ENCODE measurements around the gene COL27A1. TPM values are rescaled to one million over a fixed set of nuclear protein-coding genes. Genes with fewer than 3 reads are reported as not detected.

COL27A1 gene
- total RNA-seq, 1 donor from 2014 or later = 7.4 TPM

GRCh38 chr9:114169029-114169951 is 14.0 kb downstream of the COL27A1 start:
- no peaks in the 10 kb centered on the region for H3K4me1 Mint-ChIP-seq (ENCODE audit: low read depth)

DNA sequence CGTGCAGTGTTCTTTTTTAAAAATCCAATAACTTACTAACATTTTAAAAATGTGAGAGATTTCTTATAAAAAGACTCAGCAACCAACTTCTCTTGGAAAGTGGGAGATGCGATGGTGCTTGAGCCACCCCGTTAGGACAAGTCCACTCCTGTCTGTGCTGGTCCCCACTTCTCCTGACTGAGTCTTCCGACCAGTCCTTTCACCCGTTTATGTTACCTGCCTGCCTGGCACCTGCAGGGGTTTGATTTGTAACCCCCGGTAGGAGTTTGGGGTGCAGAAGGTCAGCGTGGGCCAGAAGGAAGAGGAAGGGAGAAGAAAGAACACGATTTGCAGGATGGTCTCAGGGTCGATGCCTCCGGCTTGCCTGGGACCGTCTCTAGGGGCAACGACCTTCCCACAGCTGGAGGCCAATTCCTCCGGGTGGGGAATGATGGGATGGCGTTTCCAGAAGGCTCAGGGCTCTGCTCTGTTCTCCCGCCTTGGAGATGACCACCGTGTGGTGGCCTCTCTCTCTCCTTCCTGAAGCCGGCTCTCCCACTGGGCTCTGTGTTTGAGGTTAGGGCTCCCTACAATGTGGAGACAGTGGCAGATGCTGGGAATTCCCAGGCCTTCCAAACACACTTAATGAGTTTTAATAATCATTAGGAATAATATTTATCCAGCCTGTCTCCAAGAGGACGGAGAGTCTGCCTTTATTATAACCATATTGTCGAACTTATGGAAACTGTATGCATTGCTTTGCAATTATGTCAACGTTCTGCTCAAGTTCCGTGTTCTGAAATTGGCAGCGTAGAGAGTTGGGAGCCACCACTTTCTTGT is 14.8 kb downstream of the COL27A1 start:
- intact Hi-C loops (cut with micrococcal nuclease) = no loop called here
- Mint-ChIP-seq H3K27ac (no peak overlapping the region), H3K36me3 (ENCODE audit: low read depth) (no peaks in the 10 kb centered on the region), H3K9me3 (no peaks in the 10 kb centered on the region), H3K27me3 (ENCODE audit: insufficient read depth) (no peaks in the 10 kb centered on the region), H3K4me1 (ENCODE audit: low read depth) (no peaks in the 10 kb centered on the region), H3K4me3 (no peak overlapping the region)
- no peak for DNase-seq (ENCODE audit: low spot score)

More at GRCh38 chr9:114169029-114169951, 14.0 kb downstream of the COL27A1 start:
- H3K36me3 Mint-ChIP-seq (ENCODE audit: low read depth) = no peaks in the 10 kb centered on the region
- intact Hi-C loops (cut with micrococcal nuclease) = no loop called here
- H3K27me3 Mint-ChIP-seq (ENCODE audit: insufficient read depth) = no peaks in the 10 kb centered on the region
- H3K27ac Mint-ChIP-seq = no peak overlapping the region
- DNase-seq (ENCODE audit: low spot score) = no peak
- no peaks in the 10 kb centered on the region for H3K9me3 Mint-ChIP-seq
- H3K4me3 Mint-ChIP-seq = no peak overlapping the region

GRCh38 chr9:114170771-114171461 is 15.6 kb downstream of the COL27A1 start:
- intact Hi-C loops (cut with micrococcal nuclease) = no loop called here
- H3K9me3 Mint-ChIP-seq = no peaks in the 10 kb centered on the region
- no peak overlapping the region for H3K4me3 Mint-ChIP-seq
- H3K27ac Mint-ChIP-seq = no peak overlapping the region
- H3K36me3 Mint-ChIP-seq (ENCODE audit: low read depth) = no peaks in the 10 kb centered on the region
- H3K4me1 Mint-ChIP-seq (ENCODE audit: low read depth) = no peaks in the 10 kb centered on the region
- no peak for DNase-seq (ENCODE audit: low spot score)
- H3K27me3 Mint-ChIP-seq (ENCODE audit: insufficient read depth) = no peaks in the 10 kb centered on the region

DNA sequence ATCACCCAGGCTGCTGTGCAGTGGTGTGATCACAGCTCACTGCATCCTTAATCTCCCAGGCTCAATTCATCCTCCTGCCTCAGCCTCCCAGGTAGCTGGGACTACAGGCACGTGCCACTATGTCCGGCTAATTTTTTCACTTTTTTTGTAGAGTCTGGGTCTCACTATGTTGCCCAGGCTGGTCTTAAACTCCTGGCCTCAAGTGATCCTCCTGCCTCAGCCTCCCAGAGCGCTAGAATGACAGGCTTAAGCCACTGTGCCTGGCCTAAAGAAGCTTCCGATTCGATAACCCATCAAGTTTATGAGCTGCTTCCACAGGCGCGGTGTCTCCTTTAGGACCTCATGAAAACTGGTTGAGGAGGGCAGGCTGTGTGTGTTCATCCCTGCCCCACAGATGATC is 16.2 kb downstream of the COL27A1 start:
- Mint-ChIP-seq H3K9me3 (no peaks in the 10 kb centered on the region), H3K27me3 (ENCODE audit: insufficient read depth) (no peaks in the 10 kb centered on the region)

DNA sequence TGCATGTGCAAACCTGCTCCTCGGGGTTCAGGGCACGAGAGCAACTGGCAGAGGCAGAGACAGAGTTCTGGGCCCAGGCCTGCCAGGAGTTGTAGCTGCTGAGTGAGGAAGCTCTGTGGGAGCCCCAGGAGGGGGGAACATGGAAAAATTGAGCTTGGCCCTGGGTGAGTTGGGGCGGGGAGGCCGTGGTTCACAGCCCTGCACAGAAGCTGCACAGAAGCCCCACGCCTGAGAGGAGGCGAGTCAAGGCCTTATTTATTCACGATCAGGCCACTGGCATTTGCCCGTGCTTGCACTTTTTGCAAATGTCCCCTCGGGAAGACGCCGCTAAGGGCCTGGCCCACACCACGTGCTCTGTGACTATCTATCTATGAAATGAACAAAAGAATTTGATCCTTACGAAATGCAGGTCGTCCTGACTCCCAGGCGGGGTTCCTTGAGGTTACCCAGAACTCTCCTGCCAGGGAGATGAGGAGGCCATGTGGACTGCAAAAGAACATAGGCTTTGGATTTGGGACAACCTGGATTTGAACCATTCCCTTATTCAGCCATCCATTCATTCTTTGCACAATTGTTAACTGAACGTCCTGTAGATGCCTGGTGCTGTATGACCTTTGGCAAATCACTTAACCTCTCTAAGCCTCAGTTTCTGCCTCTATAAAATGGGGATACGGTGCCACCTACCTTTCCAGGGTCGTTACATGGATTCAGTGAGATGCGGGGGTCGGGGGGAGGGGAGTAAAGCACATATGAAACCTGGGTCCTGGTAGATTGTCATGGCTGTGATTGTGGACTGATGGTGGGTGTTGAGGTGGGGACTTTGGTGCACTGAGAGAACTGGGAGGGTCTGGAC is 17.9 kb downstream of the COL27A1 start:
- intact Hi-C loops (cut with micrococcal nuclease) = no loop called here
- H3K27me3 Mint-ChIP-seq (ENCODE audit: insufficient read depth) = no peaks in the 10 kb centered on the region

More for the DNA sequence above, 16.2 kb downstream of the COL27A1 start:
- no peak overlapping the region for H3K4me3 Mint-ChIP-seq
- no peaks in the 10 kb centered on the region for H3K4me1 Mint-ChIP-seq (ENCODE audit: low read depth)
- intact Hi-C loops (cut with micrococcal nuclease) = no loop called here
- H3K27ac Mint-ChIP-seq = no peak overlapping the region
- DNase-seq (ENCODE audit: low spot score) = no peak
- H3K36me3 Mint-ChIP-seq (ENCODE audit: low read depth) = no peaks in the 10 kb centered on the region

DNA sequence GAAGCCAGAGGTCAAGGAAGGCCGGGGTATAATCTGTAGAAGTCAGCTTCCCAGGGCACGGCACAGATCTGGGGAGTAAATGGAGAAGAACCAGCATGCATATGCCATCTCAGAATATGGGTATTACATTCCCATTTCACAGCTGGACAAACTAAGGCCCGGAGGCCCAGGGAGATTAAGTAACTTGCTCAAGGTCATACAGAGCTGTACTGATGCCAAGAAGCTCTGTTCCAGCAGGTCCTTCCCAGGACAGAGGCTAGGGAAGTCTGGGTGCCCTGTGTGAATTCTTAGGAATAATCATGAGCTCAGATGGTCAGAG is 19.2 kb downstream of the COL27A1 start:
- H3K27me3 Mint-ChIP-seq (ENCODE audit: insufficient read depth) = no peaks in the 10 kb centered on the region
- no peaks in the 10 kb centered on the region for H3K4me1 Mint-ChIP-seq (ENCODE audit: low read depth)
- intact Hi-C loops (cut with micrococcal nuclease) = no loop called here
- H3K9me3 Mint-ChIP-seq = no peaks in the 10 kb centered on the region
- H3K36me3 Mint-ChIP-seq (ENCODE audit: low read depth) = no peaks in the 10 kb centered on the region
- H3K27ac Mint-ChIP-seq = no peak overlapping the region
- no peak overlapping the region for H3K4me3 Mint-ChIP-seq
- no peak for DNase-seq (ENCODE audit: low spot score)

More for the DNA sequence above, 17.9 kb downstream of the COL27A1 start:
- H3K27ac Mint-ChIP-seq = no peak overlapping the region
- no peaks in the 10 kb centered on the region for H3K9me3 Mint-ChIP-seq
- DNase-seq (ENCODE audit: low spot score) = no peak
- no peak overlapping the region for H3K4me3 Mint-ChIP-seq
- H3K36me3 Mint-ChIP-seq (ENCODE audit: low read depth) = no peaks in the 10 kb centered on the region
- no peaks in the 10 kb centered on the region for H3K4me1 Mint-ChIP-seq (ENCODE audit: low read depth)

DNA sequence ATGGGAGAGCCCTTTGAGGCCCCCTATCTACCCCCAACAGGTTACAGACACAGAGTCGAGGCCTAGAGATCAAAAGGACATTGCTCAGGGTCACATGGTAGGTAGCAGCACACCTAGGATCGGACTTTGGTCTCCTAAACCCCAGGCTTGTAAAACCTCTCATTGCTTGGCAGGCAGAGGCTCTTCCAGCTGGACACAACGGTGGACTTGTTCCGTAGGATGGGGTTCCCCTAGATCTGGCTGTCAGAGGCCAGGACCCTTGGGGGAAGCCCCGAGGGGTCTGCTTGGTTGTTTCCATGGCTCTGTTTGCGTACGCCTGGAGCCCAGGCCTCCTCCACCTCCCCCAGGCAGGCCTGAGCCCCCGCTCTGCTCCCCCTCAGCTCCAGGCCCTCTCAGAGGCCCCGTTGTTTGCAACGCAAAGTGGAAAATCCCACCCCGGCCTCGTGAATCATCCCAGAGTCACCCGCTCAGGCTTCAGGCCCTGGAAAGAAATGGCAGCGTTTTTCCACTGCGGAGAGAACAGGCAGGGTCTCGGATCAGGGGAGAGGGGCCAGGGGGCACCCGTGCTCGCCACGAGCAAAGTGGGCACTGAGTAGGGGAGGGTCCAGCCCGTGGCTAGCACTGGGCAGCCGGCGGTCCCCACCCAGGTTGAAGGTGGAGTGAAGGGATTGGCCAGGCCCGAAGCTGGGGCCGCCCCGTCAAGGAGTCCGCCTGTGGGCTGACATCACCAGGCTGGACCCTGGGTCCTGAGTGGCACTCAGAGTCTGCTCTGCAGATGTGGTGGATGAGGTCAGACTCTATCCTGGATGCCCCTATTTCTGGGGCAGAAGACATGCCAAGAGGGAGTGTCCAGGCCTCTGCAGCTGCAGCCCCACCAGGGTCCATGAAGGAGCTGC is 19.8 kb downstream of the COL27A1 start:
- DNase-seq (ENCODE audit: low spot score) = no peak
- no peak overlapping the region for H3K27ac Mint-ChIP-seq
- intact Hi-C loops (cut with micrococcal nuclease) = no loop called here

DNA sequence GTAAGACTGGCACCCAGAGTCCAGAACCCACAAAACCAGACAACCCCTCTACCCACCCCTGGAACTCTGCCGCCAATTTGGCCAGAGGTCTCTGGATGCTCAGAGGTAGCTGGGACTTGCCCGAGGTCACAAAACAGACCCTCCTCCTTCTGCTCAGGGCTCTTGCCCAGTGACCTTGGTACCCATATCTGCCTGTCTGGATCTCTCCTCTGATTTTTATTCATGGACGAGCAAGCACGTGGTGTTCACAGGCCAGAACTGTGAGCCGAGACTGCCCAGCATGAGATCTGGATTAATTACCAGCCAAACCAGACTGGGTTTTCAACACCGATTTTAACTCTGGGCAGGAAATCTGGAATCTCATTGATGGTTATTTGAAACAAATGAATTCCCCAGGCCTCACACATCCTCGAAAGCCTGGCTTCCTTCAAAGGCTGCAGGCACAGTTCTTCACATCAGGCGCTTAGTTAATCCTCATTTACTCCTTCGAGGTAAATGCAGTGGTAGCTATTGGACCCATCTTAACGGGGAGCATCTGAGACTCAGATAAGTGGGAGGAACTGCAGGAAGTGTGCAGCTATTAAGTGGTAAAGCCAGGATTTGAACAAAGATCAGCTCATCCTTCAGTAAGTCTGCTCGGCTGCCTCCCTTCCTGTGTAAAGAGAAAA is 21.4 kb downstream of the COL27A1 start:
- Mint-ChIP-seq H3K4me1 (ENCODE audit: low read depth) (no peaks in the 10 kb centered on the region), H3K9me3 (no peaks in the 10 kb centered on the region), H3K36me3 (ENCODE audit: low read depth) (no peaks in the 10 kb centered on the region)

More for the DNA sequence above, 19.8 kb downstream of the COL27A1 start:
- Mint-ChIP-seq H3K4me3 (no peak overlapping the region), H3K27me3 (ENCODE audit: insufficient read depth) (no peaks in the 10 kb centered on the region), H3K36me3 (ENCODE audit: low read depth) (no peaks in the 10 kb centered on the region), H3K9me3 (no peaks in the 10 kb centered on the region), H3K4me1 (ENCODE audit: low read depth) (no peaks in the 10 kb centered on the region)

DNA sequence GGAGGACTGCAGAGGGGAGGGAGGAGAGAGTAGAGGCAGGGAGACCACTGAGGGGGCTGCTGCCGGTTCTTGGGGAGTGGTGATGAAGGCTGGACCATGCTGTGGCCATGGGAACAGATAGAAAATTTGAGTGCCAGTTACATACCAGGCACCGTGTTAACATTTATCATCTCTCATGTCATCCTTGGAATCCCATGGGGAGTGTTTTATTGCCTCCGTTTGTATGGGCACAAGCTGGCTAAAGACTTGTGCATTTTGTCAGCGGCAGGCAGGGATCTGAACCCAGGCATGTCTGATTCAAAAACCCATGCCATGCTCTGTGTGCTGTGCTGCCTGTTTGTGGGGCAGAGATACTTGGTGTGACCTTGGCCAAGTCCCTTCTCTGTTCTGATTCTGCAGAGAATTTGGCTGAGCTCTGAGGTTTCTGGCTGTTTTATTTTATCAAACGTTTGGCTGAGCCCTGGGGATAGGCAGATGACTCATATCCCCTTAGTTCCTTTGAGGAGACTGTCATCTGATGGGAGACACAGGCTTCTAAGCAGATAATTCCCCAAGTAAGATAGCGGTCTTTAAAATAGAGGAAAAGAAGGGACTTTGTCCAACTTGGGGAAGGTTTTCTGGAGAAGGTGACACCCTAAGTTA is 22.2 kb downstream of the COL27A1 start:
- Mint-ChIP-seq H3K9me3 (no peaks in the 10 kb centered on the region), H3K4me3 (no peak overlapping the region), H3K27ac (no peak overlapping the region), H3K36me3 (ENCODE audit: low read depth) (no peaks in the 10 kb centered on the region), H3K27me3 (ENCODE audit: insufficient read depth) (no peaks in the 10 kb centered on the region), H3K4me1 (ENCODE audit: low read depth) (no peaks in the 10 kb centered on the region)
- DNase-seq (ENCODE audit: low spot score) = no peak
- intact Hi-C loops (cut with micrococcal nuclease) = no loop called here

More for the DNA sequence above, 21.4 kb downstream of the COL27A1 start:
- intact Hi-C loops (cut with micrococcal nuclease) = no loop called here
- Mint-ChIP-seq H3K27me3 (ENCODE audit: insufficient read depth) (no peaks in the 10 kb centered on the region), H3K4me3 (no peak overlapping the region), H3K27ac (no peak overlapping the region)
- no peak for DNase-seq (ENCODE audit: low spot score)

DNA sequence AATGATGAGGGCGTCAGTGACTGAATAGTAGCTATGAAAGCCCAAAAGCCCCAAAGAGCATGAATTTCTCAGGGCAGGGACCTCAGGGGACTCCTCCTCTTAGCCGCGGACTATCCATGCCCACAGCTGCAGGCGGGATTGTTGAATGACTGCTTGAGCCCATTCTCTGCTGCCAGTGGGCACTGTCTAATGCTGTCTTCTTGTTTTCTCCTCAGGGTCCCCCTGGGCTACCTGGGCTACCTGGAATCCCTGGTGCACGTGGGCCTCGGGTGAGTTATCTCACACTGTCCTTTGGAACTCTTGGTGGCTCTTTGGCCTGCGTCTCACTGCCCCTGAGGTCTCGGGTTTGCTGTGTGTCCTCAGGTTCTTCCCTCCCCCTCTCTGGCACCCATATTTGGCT is 22.7 kb downstream of the COL27A1 start:
- no peaks in the 10 kb centered on the region for H3K27me3 Mint-ChIP-seq (ENCODE audit: insufficient read depth)
- H3K36me3 Mint-ChIP-seq (ENCODE audit: low read depth) = no peaks in the 10 kb centered on the region
- H3K4me3 Mint-ChIP-seq = no peak overlapping the region
- H3K27ac Mint-ChIP-seq = no peak overlapping the region
- H3K4me1 Mint-ChIP-seq (ENCODE audit: low read depth) = no peaks in the 10 kb centered on the region
- intact Hi-C loops (cut with micrococcal nuclease) = no loop called here
- no peaks in the 10 kb centered on the region for H3K9me3 Mint-ChIP-seq
- DNase-seq (ENCODE audit: low spot score) = no peak

Measured in activated T-helper 1 cell treated with anti-CD3 and anti-CD28 coated beads, Interleukin-12 subunit alpha, Interleukin-12 subunit beta, Interleukin-2, Interleukin-4 antibody, amounts not matched to agents 30 ng/mL and 10 ng/mL and 1 ng/mL, durations not matched to agents 14 hours and 24 hours and 36 hours (primary cell).